ENCODE measurements around the gene NUMB.

The NUMB gene

GRCh38 chr14:73259837-73260236, 198.5 kb downstream of the NUMB start:
- TF ChIP-seq CTCF (conservative IDR thresholded peaks at IDR 0.05; ENCODE audit: low read depth, low read length) = no peak
- no peak for DNase-seq (ENCODE audit: low read depth)
- H3K4me3 ChIP-seq (ENCODE audit: low read length) = no peak overlapping the region

- no peak for DNase-seq (ENCODE audit: low read depth)
- no peak overlapping the region for H3K4me3 ChIP-seq (ENCODE audit: low read length)
- no peak for TF ChIP-seq CTCF (conservative IDR thresholded peaks at IDR 0.05; ENCODE audit: low read depth, low read length)
These were observed 199.3 kb downstream of the NUMB start for GRCh38 chr14:73258845-73259611.

- no peak for DNase-seq (ENCODE audit: low read depth)
- TF ChIP-seq CTCF (conservative IDR thresholded peaks at IDR 0.05; ENCODE audit: low read depth, low read length) = no peak
- no peak overlapping the region for H3K4me3 ChIP-seq (ENCODE audit: low read length)
These were observed 200.3 kb downstream of the NUMB start for GRCh38 chr14:73258076-73258475.

- no peak for TF ChIP-seq CTCF (conservative IDR thresholded peaks at IDR 0.05; ENCODE audit: low read depth, low read length)
- DNase-seq (ENCODE audit: low read depth) = no peak
- H3K4me3 ChIP-seq (ENCODE audit: low read length) = no peak overlapping the region
These were observed 202.6 kb downstream of the NUMB start for GRCh38 chr14:73255693-73256225.

GRCh38 chr14:73255005-73255400, 203.3 kb downstream of the NUMB start:
- TF ChIP-seq CTCF (conservative IDR thresholded peaks at IDR 0.05; ENCODE audit: low read depth, low read length) = no peak
- H3K4me3 ChIP-seq (ENCODE audit: low read length) = no peak overlapping the region
- no peak for DNase-seq (ENCODE audit: low read depth)

GRCh38 chr14:73254247-73255004, 203.9 kb downstream of the NUMB start:
- no peak for DNase-seq (ENCODE audit: low read depth)
- TF ChIP-seq CTCF (conservative IDR thresholded peaks at IDR 0.05; ENCODE audit: low read depth, low read length) = no peak
- no peak overlapping the region for H3K4me3 ChIP-seq (ENCODE audit: low read length)

Measured in retinal pigment epithelial cell (primary cell).